Gastrocnemius medialis (tissue), 4 donors: ENCODE measurements around the gene ARL2BP.

Experiments
- CTCF ChIP-seq, 5 experiments: fragments of 450-650 bp in 3 of 5; fragments of 200-600 bp in 2 of 5; sonication (generic) in 2 of 5; IDR thresholded peaks in 4 of 5; conservative IDR thresholded peaks in 1 of 5; 1 replicate in 4 of 5; 2 replicates in 1 of 5; pipeline ENCODE4 v1.5.1; 2016 to 2019; ENCODE audit warnings: antibody characterized with exemption in 5 of 5, mild to moderate bottlenecking in 3 of 5, moderate library complexity in 3 of 5
- POLR2A ChIP-seq, 2 donors: fragments of 450-650 bp; IDR thresholded peaks; one replicate each; pipeline ENCODE4 v1.6.1; 2017; ENCODE audit warnings: antibody characterized with exemption in 2 of 2, mild to moderate bottlenecking in 2 of 2, moderate library complexity in 2 of 2

GRCh38 chr16:57284952-57285363, 39.9 kb downstream of the ARL2BP start:
- TF ChIP-seq CTCF (IDR thresholded peaks at IDR 0.05 in 4 of 5, conservative IDR thresholded peaks at IDR 0.05 in 1 of 5) (no peak), POLR2A (IDR thresholded peaks at IDR 0.05) (no peak)
